SK-N-SH treated with all-trans-retinoic acid at 6 μM for 48 hours (cell line): Measurements from ENCODE around the gene PTPRD.

Source experiments
- ZFP30 ChIP-seq: fragments of 450-650 bp; formaldehyde crosslinking; IDR thresholded peaks from 2 replicates; pipeline ENCODE4 v1.5.0; 2022; ENCODE audit warnings: mild to moderate bottlenecking, moderate library complexity
- ZNF565 ChIP-seq: fragments of 450-650 bp; formaldehyde crosslinking; conservative IDR thresholded peaks from 2 replicates; pipeline ENCODE4 v1.5.0; 2020; ENCODE audit warnings: low read depth, mild to moderate bottlenecking, moderate library complexity
- TF ChIP-seq, protein P1 (sequence below): fragments of 250-450 bp; sonication (Bioruptor Pico); IDR thresholded peaks from 2 replicates; pipeline ENCODE4 v1.5.1; 2021; ENCODE audit warnings: mild to moderate bottlenecking, moderate library complexity

DNA sequence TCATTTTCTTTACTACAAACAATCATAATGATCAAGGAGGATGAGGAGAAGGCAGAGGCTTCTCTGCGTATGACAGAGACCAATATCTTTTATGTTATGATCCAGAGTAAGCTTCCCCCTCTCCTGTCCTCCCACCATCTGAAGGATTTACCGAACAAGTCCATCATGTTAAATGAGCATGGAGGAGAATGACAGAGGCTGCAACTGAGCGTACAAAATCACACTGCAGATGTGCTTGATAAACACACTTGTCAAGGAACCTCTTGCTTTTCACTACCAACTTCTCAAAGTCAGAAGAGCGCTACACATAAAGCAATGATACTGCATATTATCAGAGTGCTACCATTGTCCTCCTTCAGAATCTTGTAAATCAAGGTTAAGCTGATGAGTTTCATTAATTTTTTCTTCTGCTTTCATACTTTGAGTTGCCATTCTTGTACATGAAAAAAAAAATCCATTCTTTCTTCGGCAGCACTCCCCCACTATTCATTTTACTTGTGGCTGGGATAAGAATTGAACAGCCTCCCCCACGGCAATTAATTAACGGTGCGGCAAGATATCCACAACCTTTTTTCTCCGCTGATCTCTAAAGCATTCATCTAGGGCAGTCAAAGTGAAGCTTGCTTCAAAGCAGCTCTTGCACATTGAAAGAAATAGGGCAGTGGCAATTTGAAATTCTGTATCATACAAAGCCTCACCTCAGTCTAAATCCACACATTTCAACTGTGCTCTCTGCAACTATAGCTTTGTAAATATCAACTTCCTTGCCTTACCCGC is 2139.4 kb downstream of the PTPRD start:
- TF ChIP-seq, protein P1, sequence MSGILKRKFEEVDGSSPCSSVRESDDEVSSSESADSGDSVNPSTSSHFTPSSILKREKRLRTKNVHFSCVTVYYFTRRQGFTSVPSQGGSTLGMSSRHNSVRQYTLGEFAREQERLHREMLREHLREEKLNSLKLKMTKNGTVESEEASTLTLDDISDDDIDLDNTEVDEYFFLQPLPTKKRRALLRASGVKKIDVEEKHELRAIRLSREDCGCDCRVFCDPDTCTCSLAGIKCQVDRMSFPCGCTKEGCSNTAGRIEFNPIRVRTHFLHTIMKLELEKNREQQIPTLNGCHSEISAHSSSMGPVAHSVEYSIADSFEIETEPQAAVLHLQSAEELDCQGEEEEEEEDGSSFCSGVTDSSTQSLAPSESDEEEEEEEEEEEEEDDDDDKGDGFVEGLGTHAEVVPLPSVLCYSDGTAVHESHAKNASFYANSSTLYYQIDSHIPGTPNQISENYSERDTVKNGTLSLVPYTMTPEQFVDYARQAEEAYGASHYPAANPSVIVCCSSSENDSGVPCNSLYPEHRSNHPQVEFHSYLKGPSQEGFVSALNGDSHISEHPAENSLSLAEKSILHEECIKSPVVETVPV = no peak
- TF ChIP-seq ZFP30 (no peak), ZNF565 (CRISPR knock-in tag) (no peak)
